GM21576 (cell line): Measurements from ENCODE around the gene CRISPLD2.

Experiments used
- ATAC-seq: cut with Tn5 transposase; IDR thresholded peaks from one replicate; pipeline ENCODE4 v1.9.1; 2021; ENCODE audit warnings: mild to moderate bottlenecking, moderate library complexity; ENCODE audit not compliant: unreplicated experiment

CRISPLD2 gene

GRCh38 chr16:84881702-84882521 lies 62.1 kb downstream of the CRISPLD2 start:
- ATAC-seq, result no peak

DNA sequence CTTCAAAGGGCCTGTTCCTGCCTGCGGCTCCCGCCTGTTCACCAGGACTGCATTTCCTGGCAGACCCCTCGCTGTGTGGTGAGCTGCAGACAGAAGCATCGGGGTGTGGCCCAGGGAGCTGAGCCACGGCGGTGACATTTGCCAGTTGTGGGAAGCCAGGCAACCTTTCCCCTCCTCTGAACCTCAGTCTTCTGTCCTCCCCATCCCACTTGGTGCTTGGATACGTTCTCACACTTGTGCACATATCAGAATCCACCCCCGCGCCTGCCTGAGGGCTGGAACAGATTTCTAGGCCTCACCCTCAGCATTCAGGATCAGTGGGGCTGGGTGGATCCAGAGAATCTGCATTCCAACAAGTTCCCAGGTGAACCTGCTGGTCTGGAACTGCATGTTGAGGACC lies 63.5 kb downstream of the CRISPLD2 start:
- no peak for ATAC-seq

DNA sequence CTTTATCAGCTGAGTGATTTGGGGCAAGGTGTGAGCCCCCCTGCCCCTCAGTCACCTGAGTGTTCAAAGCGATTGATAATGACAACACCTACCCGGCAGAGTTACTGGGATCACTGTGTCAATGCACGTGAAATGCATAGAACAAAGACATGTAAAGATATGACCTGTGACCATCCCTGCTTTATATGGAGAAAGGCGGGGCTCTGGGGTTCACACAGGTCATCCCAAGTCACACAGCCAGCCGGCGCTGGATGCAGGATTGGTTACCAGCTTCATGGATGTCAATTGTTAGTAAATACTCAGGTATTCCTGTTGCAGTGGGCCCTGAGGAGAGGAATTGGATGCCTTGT lies 64.4 kb downstream of the CRISPLD2 start:
- no peak for ATAC-seq

- ATAC-seq, result no peak
Observed at GRCh38 chr16:84884596-84885341, 65.0 kb downstream of the CRISPLD2 start.

- ATAC-seq, result no peak
Observed at GRCh38 chr16:84885342-84885910, 65.6 kb downstream of the CRISPLD2 start.

- no peak for ATAC-seq
Observed at GRCh38 chr16:84886497-84887090, 66.8 kb downstream of the CRISPLD2 start.

DNA sequence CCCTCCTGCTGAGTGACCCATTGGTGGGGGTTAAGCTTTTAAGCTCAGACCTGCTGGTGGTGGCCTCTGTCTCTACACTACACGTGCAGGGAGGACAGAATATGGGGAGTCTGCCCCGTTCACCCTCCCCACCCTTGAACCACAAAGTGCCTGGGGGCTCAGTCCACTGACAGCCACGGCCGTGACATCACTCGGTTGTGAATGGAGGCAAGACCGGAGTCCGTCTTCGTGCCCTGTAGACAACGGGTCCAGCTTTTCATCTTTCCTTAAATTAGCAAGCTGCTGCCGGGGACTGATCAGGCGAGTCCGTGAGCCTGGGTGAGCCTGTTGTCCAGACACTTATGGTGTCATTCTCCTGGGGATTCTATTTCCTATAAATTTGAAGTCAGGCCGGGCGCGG lies 67.4 kb downstream of the CRISPLD2 start:
- ATAC-seq, result no peak

DNA sequence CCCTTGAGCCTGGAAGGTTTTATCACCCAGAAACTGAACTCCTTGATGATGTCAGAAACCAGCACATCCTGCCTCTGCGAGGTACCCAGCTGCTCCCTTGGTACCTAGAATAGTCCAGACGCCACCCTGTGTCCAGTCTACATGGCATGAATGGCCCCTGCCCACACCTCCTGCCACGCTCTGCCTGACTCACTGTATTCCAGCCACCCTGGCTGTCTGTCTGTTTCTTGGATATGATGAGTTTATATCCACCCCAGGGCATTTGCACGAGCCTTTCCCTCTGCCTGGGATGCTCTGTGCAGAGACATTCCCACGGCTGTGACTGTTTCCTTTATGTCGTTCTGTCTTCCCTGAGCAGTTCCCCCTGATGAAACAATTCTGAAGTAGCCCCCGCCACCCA lies 68.7 kb downstream of the CRISPLD2 start:
- no peak for ATAC-seq

DNA sequence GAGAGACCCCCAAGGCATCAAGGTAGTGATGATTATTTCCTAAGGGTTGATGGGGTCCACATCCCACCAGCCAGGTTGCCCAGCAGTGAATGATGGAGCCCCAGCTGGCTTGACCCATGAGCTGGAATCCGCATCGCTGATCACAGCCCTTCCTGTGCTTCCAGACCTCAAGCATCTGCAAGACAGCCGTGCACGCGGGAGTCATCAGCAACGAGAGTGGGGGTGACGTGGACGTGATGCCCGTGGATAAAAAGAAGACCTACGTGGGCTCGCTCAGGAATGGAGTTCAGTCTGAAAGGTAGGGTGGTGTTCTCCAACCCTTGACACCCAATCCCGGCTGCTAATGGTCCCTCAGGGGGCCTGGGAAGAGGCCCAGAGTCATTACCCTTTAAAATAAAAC lies 69.3 kb downstream of the CRISPLD2 start:
- ATAC-seq, result no peak

DNA sequence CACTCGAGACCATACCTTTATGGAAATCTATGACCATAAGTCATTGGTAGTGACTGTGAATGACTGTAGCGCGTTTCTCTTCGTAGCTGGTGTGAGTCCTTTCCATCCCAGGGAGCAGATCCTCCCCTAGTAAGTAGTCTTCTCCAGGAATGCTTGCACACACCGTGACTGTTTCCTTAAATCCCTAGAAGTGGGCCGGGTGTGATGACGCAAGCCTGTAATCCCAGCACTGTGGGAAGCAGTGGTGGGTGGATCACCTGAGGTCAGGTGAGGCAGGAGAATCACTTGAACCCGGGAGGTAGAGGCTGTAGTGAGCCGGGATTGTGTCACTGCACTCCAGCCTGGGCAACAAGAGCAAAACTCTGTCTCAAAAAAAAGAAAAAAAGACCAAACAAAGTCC lies 70.6 kb downstream of the CRISPLD2 start:
- ATAC-seq, result no peak

- no peak for ATAC-seq
Observed at GRCh38 chr16:84891149-84891795, 71.5 kb downstream of the CRISPLD2 start.

- no peak for ATAC-seq
Observed at GRCh38 chr16:84892097-84892496, 72.3 kb downstream of the CRISPLD2 start.

GRCh38 chr16:84893467-84893848 lies 73.7 kb downstream of the CRISPLD2 start:
- no peak for ATAC-seq

- no peak for ATAC-seq
Observed at GRCh38 chr16:84893849-84894599, 74.2 kb downstream of the CRISPLD2 start.

DNA sequence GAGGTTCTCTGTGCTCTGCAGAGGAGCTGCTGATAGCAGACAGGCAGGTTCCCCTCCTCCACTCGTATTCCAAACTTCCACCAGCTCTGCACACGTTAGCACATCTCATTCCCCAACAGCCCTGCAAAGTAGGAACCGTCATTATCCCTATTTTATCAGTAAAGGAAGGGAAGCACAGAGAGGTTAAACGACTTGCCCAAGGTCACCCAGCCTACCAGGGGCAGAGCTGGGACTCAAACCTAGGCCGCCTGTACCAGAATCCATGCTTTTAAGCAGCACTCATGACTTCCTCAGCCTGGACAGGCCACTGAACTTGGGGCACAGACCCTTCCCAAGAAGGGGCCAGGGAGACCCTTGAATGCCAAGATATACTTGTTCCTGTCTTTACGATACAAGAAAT lies 75.2 kb downstream of the CRISPLD2 start:
- ATAC-seq, result no peak

- ATAC-seq, result no peak
Observed at GRCh38 chr16:84896847-84897246, 77.1 kb downstream of the CRISPLD2 start.

- ATAC-seq, result no peak
Observed at GRCh38 chr16:84897911-84898377, 78.2 kb downstream of the CRISPLD2 start.

- no peak for ATAC-seq
Observed at GRCh38 chr16:84898447-84898846, 78.7 kb downstream of the CRISPLD2 start.

- no peak for ATAC-seq
Observed at GRCh38 chr16:84899414-84899813, 79.6 kb downstream of the CRISPLD2 start.

- no peak for ATAC-seq
Observed at GRCh38 chr16:84905965-84906460, 86.2 kb downstream of the CRISPLD2 start.
